H1 (cell line): ENCODE data around the gene CRADD. TPM values are rescaled to one million over a fixed set of nuclear protein-coding genes. Genes with fewer than 3 reads are reported as not detected.

Experiments used
- CHD7 ChIP-seq: fragments of 300-600 bp; sonication (generic); IDR thresholded peaks from 2 replicates; pipeline ENCODE4 v1.7.1; 2012; ENCODE audit warnings: low read length, moderate library complexity, mild to moderate bottlenecking, inconsistent platforms; ENCODE audit not compliant: insufficient replicate concordance
- TAF1 ChIP-seq: IDR thresholded peaks from 2 replicates; pipeline ENCODE4 v1.6.1; 2011; ENCODE audit warnings: mild to moderate bottlenecking, low read depth, low read length
- USF2 ChIP-seq: IDR thresholded peaks from 2 replicates; pipeline ENCODE4 v1.6.1; 2011; ENCODE audit warnings: low read length, improper control_type of control experiment
- polyA plus RNA-seq, 7 experiments: library from polyadenylated mRNA; depleted of rRNA in 3 of 7; stranded (reverse) in 5 of 7; unstranded in 2 of 7; fragments of >200 nt in 5 of 7; fragments of 200-250 nt in 2 of 7; gene quantifications; 1 replicate in 5 of 7; 2 replicates in 1 of 7; 4 replicates in 1 of 7; pipeline versions ENCODE4 v1.2.1 to v1.2.3, GENCODE V29; 2011 to 2013; ENCODE audit warnings: missing spikeins in 2 of 7, mixed read lengths in 2 of 7
- total RNA-seq: library from RNA; stranded (reverse); fragmentation: NEBNext Ultra II Directional; extraction: Animal tissue kit (Norgen Biotek cat#: 25700); gene quantifications from 2 replicates; pipeline ENCODE4 v1.2.1, GENCODE V29; 2021

Gene CRADD
- total and polyA plus RNA-seq, 2 of the 8 experiments (the other 6 are each of a cell fraction or from before 2014, with no cell fraction given) = 8.1 to 15.4 TPM

- TF ChIP-seq CHD7 (no peak), USF2 (no peak), TAF1 (no peak)
Observed at GRCh38 chr12:93782853-93783252, 105.7 kb downstream of the CRADD start (continued).
